GM12892 (cell line): ENCODE measurements around the gene GDF10.

Experiments
- POLR2A ChIP-seq: IDR thresholded peaks from 2 replicates; pipeline ENCODE4 v1.6.1; 2011; ENCODE audit warnings: low read depth, low read length, control low read depth
- POLR2AphosphoS5 ChIP-seq: IDR thresholded peaks from 2 replicates; pipeline ENCODE4 v1.6.1; 2011; ENCODE audit warnings: low read depth, low read length, control low read depth
- TAF1 ChIP-seq: IDR thresholded peaks from 2 replicates; pipeline ENCODE4 v1.6.1; 2011; ENCODE audit warnings: low read depth, mild to moderate bottlenecking, control low read depth, low read length, borderline replicate concordance

- TF ChIP-seq POLR2AphosphoS5 (no peak), TAF1 (no peak), POLR2A (no peak)
Measured at GRCh38 chr10:47286591-47287315, 13.2 kb upstream of the GDF10 start.
